Endothelial cell of umbilical vein (primary cell): Measurements from ENCODE around the gene OPCML. TPM values are rescaled to one million over a fixed set of nuclear protein-coding genes. Genes with fewer than 3 reads are reported as not detected.

Experiments used
- BruUV-seq: library from RNA; stranded (reverse); fragments of 400-500 nt; replicated peaks from 2 replicates; lab custom pipeline; 2021; lab: Mats Ljungman, UMichigan
- CTCF ChIA-PET: fragments of 300-600, 350-600 bp; sonication (Branson Sonifier 250); formaldehyde crosslinking; loops from one replicate; lab custom pipeline; 2021; ENCODE audit warnings: antibody characterized with exemption, inconsistent platforms; lab: Charles Lee
- POLR2A ChIA-PET: fragments of 300-600, 350-600 bp; sonication (Branson Sonifier 250); formaldehyde crosslinking; loops from one replicate; lab custom pipeline; 2021; ENCODE audit warnings: antibody characterized with exemption, inconsistent platforms; lab: Charles Lee
- DNase-seq: peaks from one replicate; pipeline ENCODE4 v3.0.0-alpha.2; 2011; ENCODE audit warnings: low read depth, low spot score
- FAIRE-seq: peaks from 2 replicates; lab custom pipeline; 2011; peaks lifted over from hg19 to GRCh38; lab: Jason Lieb, UNC
- H2AFZ ChIP-seq: 2 replicates; pipeline ENCODE4 v1.6.0; 2012; ENCODE audit warnings: low read depth, low read length, control low read depth, inconsistent platforms
- H3K27ac ChIP-seq: 2 replicates; pipeline ENCODE4 v1.5.1; 2011; ENCODE audit warnings: low read depth, mild to moderate bottlenecking, control low read depth, low read length, moderate library complexity; ENCODE audit not compliant: insufficient read depth
- H3K27me3 ChIP-seq, 2 experiments: 2 replicates each; pipeline versions ENCODE4 v1.6.0 to v1.6.1; 2011; ENCODE audit warnings: low read length in 2 of 2, mixed read lengths in 1 of 2; ENCODE audit not compliant: control insufficient read depth in 2 of 2, insufficient read depth in 2 of 2
- H3K36me3 ChIP-seq, 2 experiments: 2 replicates in 1 of 2; 3 replicates in 1 of 2; pipeline ENCODE4 v1.5.1; 2011; ENCODE audit warnings: low read length in 2 of 2, mild to moderate bottlenecking in 1 of 2, moderate library complexity in 1 of 2; ENCODE audit not compliant: control insufficient read depth in 2 of 2, insufficient read depth in 2 of 2; ENCODE audit errors: extremely low read depth in 1 of 2
- H3K4me1 ChIP-seq: 3 replicates; pipeline ENCODE4 v1.5.1; 2011; ENCODE audit warnings: mild to moderate bottlenecking, low read length; ENCODE audit not compliant: control insufficient read depth, insufficient read depth; ENCODE audit errors: extremely low read depth
- H3K4me2 ChIP-seq: 2 replicates; pipeline ENCODE4 v1.6.1; 2011; ENCODE audit warnings: low read length, control low read depth, mixed read lengths; ENCODE audit not compliant: insufficient read depth
- H3K4me3 ChIP-seq, 3 experiments: fragments of 200-600 bp in 1 of 3; sonication (generic), shearing (Covaris generic) in 1 of 3; replicated peaks in 1 of 3; 2 replicates each; pipeline ENCODE4 v1.5.1; 2011 to 2016; ENCODE audit warnings: control low read depth in 3 of 3, low read length in 3 of 3, mild to moderate bottlenecking in 2 of 3, inconsistent platforms in 1 of 3, low read depth in 1 of 3, moderate library complexity in 1 of 3; ENCODE audit not compliant: insufficient read depth in 1 of 3
- H3K79me2 ChIP-seq: 2 replicates; pipeline ENCODE4 v1.6.0; 2012; ENCODE audit warnings: low read length, inconsistent platforms; ENCODE audit not compliant: control insufficient read depth, insufficient read depth
- H3K9ac ChIP-seq: replicated peaks from 2 replicates; pipeline ENCODE3; 2011; ENCODE audit warnings: low read length, control low read depth; ENCODE audit not compliant: insufficient read depth; ENCODE audit errors: extremely low read depth
- H3K9me1 ChIP-seq: replicated peaks from 3 replicates; pipeline ENCODE4 v1.6.0; 2011; ENCODE audit warnings: mild to moderate bottlenecking, low read length; ENCODE audit not compliant: control insufficient read depth, insufficient read depth; ENCODE audit errors: extremely low read depth
- H3K9me3 ChIP-seq: replicated peaks from 2 replicates; pipeline ENCODE4 v1.5.1; 2012; ENCODE audit warnings: low read length, inconsistent platforms; ENCODE audit not compliant: control insufficient read depth, insufficient read depth
- H4K20me1 ChIP-seq: replicated peaks from 2 replicates; pipeline ENCODE3; 2011; ENCODE audit warnings: mild to moderate bottlenecking, low read length; ENCODE audit not compliant: control insufficient read depth, insufficient read depth; ENCODE audit errors: extremely low read depth
- CTCF ChIP-seq, 2 donors: IDR thresholded peaks; 1 replicate in 1 of 2; 2 replicates in 1 of 2; pipeline ENCODE4 v1.5.1; 2011; ENCODE audit warnings: low read length in 2 of 2, mild to moderate bottlenecking in 2 of 2, moderate library complexity in 2 of 2, control low read depth in 1 of 2, inconsistent platforms in 1 of 2, low read depth in 1 of 2; ENCODE audit not compliant: insufficient read depth in 1 of 2; ENCODE audit errors: extremely low read depth in 1 of 2
- EZH2 ChIP-seq: IDR thresholded peaks from 2 replicates; pipeline ENCODE4 v1.6.1; 2012; ENCODE audit warnings: borderline replicate concordance, low read depth, mild to moderate bottlenecking, moderate library complexity, low read length, inconsistent platforms; ENCODE audit not compliant: severe bottlenecking
- FOS ChIP-seq: IDR thresholded peaks from 2 replicates; pipeline ENCODE4 v1.6.1; 2011; ENCODE audit warnings: mild to moderate bottlenecking, low read length, moderate library complexity, borderline replicate concordance; ENCODE audit not compliant: insufficient read depth
- GATA2 ChIP-seq: IDR thresholded peaks from 2 replicates; pipeline ENCODE4 v1.7.0; 2011; ENCODE audit warnings: low read depth, mild to moderate bottlenecking, moderate library complexity, mixed read lengths, low read length; ENCODE audit not compliant: insufficient read length, insufficient read depth
- JUN ChIP-seq: IDR thresholded peaks from 2 replicates; pipeline ENCODE4 v1.6.1; 2011; ENCODE audit warnings: borderline replicate concordance, low read depth; ENCODE audit not compliant: insufficient read length, insufficient read depth
- MAX ChIP-seq: IDR thresholded peaks from 2 replicates; pipeline ENCODE4 v1.6.1; 2011; ENCODE audit not compliant: insufficient read depth, insufficient read length
- MYC ChIP-seq: IDR thresholded peaks from one replicate; pipeline ENCODE4 v1.6.1; 2011; ENCODE audit warnings: mild to moderate bottlenecking, low read depth, low read length
- POLR2A ChIP-seq: IDR thresholded peaks from 2 replicates; pipeline ENCODE4 v1.6.1; 2012; ENCODE audit warnings: low read depth, mild to moderate bottlenecking, control low read depth, low read length
- POLR2AphosphoS5 ChIP-seq: IDR thresholded peaks from 2 replicates; pipeline ENCODE4 v1.6.1; 2012; ENCODE audit warnings: low read depth, mild to moderate bottlenecking, control low read depth, low read length, moderate library complexity; ENCODE audit not compliant: insufficient read depth
- dilution Hi-C: fragments of 300-500 bp; cut with MboI; formaldehyde crosslinking; loops from one replicate; pipeline ENCODE4 v1.15.0; 2019; ENCODE audit warnings: low sequenced_read_pairs; ENCODE audit not compliant: extremely low pct_ligation_motif_present
- intact Hi-C: fragments of 100-400 bp; cut with micrococcal nuclease; formaldehyde crosslinking; loops from one replicate; pipeline ENCODE4 v1.10.0; 2022
- polyA plus RNA-seq, 4 experiments: library from polyadenylated mRNA; depleted of rRNA in 3 of 4; stranded (reverse) in 3 of 4; unstranded in 1 of 4; fragments of >200 nt; gene quantifications; 2 replicates each; pipeline versions ENCODE4 v1.2.1 to v1.2.3, GENCODE V29; 2011 to 2012; ENCODE audit warnings: missing spikeins in 1 of 4
- total RNA-seq: library from RNA; stranded (reverse); gene quantifications from 2 replicates; pipeline ENCODE4 v1.2.3, GENCODE V29; 2021

The OPCML gene
- total and polyA plus RNA-seq, 2 donors (not counting 3 experiments of a cell fraction or from before 2014, with no cell fraction given) = not detected

- CTCF ChIA-PET = no interaction called here
- no peaks in the 10 kb centered on the region for H3K36me3 ChIP-seq
- no TSS peak for BruUV-seq
- H3K79me2 ChIP-seq = no peaks in the 10 kb centered on the region
- POLR2A ChIA-PET = no interaction called here
- no peaks in the 10 kb centered on the region for H3K27me3 ChIP-seq
- dilution Hi-C loops = no loop called here
- no peaks in the 10 kb centered on the region for H3K4me1 ChIP-seq
- no peaks in the 10 kb centered on the region for H3K9me1 ChIP-seq
- H4K20me1 ChIP-seq = no peaks in the 10 kb centered on the region
- H3K4me2 ChIP-seq = no peak overlapping the region
- no peak for TF ChIP-seq POLR2AphosphoS5
- no peak for TF ChIP-seq GATA2
- no peak for TF ChIP-seq JUN
- no peak for TF ChIP-seq EZH2
- no peak for TF ChIP-seq MYC
- TF ChIP-seq POLR2A = no peak
- TF ChIP-seq CTCF (IDR thresholded peaks at IDR 0.05; ENCODE audit: extremely low read depth in 1 of 2, insufficient read depth in 1 of 2, low read depth in 1 of 2, low read length in 2 of 2) = no peak
- no peak for TF ChIP-seq MAX
- no peak for TF ChIP-seq FOS
- no peak overlapping the region for H3K27ac ChIP-seq
- H3K9ac ChIP-seq = no peak overlapping the region
- peaks cover 4% of the 10 kb centered on the region for H3K9me3 ChIP-seq
- no peak overlapping the region for H3K4me3 ChIP-seq
- FAIRE-seq (no peak), DNase-seq (no peak)
- no peak overlapping the region for H2AFZ ChIP-seq
- intact Hi-C loops = no loop called here
Measured at GRCh38 chr11:132744771-132745170, 787.5 kb downstream of the OPCML start.
